HG02938 (cell line): ENCODE results near the gene LIMA1.
"Not testable (repeated sequence)": the region's sequence is repeated elsewhere in the genome, so short reads cannot be mapped to it uniquely, and the experiment has no call there.

Experiments used
- ATAC-seq: cut with Tn5 transposase; IDR thresholded peaks from one replicate; pipeline ENCODE4 v1.9.1; 2021; ENCODE audit warnings: mild to moderate bottlenecking, moderate library complexity; ENCODE audit not compliant: unreplicated experiment

Gene LIMA1

GRCh38 chr12:50148011-50148410, 135.3 kb downstream of the LIMA1 start:
- ATAC-seq: not testable (repeated sequence)

DNA sequence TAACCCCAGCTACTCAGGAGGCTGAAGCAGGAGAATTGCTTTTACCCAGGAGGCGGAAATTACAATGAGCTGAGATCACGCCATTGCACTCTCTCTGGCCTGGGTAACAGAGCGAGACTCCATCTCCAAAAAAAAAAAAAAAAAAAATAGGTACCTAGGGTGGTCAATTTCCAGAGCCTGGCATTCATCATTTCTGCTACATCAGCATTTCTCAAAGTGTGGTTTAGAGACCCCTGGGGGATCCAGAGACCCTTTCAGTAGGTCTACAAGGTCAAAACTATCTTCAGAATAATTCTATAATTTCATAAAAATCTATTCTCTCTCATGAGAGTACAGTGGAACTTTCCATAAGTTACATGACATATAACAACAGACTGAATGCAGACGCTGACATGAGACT, 136.0 kb downstream of the LIMA1 start:
- ATAC-seq: no peak

DNA sequence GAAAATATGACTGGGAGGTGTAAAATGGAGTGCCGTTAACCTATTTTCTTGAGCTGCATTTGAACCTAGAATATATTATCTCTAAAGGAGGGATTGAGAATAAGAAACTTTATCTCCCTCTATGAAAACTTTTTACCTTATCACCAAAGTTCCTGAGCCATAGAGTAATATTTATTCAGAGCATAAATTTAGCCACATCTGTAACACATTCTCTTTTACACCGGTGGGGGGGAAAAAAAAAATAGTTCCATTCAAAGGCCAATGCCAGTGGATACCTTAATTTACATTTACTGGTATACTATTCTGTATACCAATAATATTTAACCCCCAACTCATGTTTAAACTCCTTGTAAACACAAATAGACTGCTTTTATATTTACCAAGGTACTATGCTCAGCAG, 137.9 kb downstream of the LIMA1 start:
- no peak for ATAC-seq

DNA sequence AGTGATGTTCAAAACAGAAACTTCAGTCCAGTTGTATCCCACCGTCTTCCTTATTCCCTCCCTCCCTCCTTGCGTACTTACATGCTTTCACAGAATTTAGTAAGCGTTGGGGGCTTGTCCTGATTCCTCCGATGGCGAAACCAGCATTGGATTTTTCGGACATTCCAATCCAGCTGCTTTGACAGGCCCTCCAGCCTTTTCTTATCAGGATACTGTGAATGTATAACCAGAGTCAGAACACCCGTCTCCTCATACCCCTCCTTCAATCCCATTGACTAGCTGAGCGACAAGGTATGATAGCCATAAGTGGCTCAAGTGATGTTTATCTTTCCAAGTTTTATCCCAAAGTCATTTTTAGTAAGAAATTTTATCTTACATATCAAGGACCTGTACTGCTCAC, 140.3 kb downstream of the LIMA1 start:
- ATAC-seq: no peak

DNA sequence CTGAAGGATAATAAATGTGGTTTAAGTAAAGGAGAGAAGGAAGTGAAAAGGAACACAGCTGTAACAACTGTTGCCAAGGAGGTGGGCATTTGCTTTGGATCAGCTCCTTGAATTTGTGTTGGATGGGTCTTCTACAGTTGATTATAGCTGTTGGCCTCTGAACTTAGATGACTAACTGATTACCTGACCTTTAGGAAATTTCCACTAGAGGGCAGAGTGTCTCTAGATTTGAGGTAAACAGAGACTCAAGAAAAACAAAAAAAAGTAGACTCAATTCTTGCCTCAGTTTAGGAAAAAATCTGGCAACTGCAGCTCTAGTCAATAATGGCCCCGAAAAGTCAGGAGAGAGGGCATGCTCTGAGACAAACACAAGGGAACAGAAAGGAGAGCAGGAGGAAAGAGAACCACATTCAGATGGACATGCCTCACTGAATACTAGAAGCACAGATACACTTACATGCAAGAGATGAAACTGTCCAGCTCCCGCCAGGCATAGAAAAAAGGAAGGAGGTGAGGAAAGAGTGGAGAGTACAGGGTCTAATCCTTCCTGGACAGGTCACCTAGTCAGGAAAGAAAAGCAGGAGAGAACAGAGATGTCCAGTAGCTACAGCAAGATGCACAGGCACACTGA, 150.7 kb downstream of the LIMA1 start:
- ATAC-seq: no peak

- ATAC-seq: no peak
These were observed 154.0 kb downstream of the LIMA1 start for GRCh38 chr12:50129290-50129689.

DNA sequence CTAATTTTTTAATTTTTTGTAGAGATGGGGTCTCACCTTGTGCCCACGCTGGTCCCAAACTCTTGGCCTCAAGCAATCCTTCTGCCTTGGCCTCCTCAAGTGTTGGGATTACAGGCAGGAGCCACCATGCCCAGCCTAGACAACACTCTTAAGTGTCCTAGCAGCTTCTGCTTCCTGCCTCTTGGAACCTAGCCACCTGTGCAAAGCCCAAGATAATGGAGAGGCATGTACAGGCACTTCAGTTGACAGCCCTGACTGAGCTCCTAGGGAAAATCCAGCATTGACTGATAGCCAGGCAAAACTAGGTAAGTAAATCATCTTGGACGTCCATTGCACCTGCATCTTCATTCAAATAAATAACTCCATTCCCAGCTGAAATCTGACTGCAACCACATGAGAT, 155.8 kb downstream of the LIMA1 start:
- ATAC-seq: no peak
